SJSA1 (cell line): Measurements from ENCODE around the gene KRTAP22-2. TPM values are rescaled to one million over a fixed set of nuclear protein-coding genes. Genes with fewer than 3 reads are reported as not detected.

ENCODE experiments used
- DNase-seq, 2 experiments: peaks; one replicate each; pipeline ENCODE4 v3.0.0-alpha.2; 2015 to 2020; ENCODE audit warnings: low spot score in 2 of 2, low read depth in 1 of 2
- H3K27ac ChIP-seq: fragments of 250-450 bp; sonication (Bioruptor Pico); 2 replicates; pipeline ENCODE4 v1.5.1; 2020; ENCODE audit warnings: mild to moderate bottlenecking, moderate library complexity
- H3K27me3 ChIP-seq: fragments of 250-450 bp; sonication (Bioruptor Pico); replicated peaks from 2 replicates; pipeline ENCODE4 v1.5.1; 2020; ENCODE audit warnings: mild to moderate bottlenecking, moderate library complexity
- H3K36me3 ChIP-seq: fragments of 250-450 bp; sonication (Bioruptor Pico); 2 replicates; pipeline ENCODE4 v1.5.1; 2020; ENCODE audit warnings: mild to moderate bottlenecking
- H3K4me1 ChIP-seq: fragments of 250-450 bp; sonication (Bioruptor Pico); replicated peaks from 2 replicates; pipeline ENCODE4 v1.6.1; 2021; ENCODE audit warnings: mild to moderate bottlenecking
- H3K4me3 ChIP-seq: fragments of 250-450 bp; sonication (Bioruptor Pico); 2 replicates; pipeline ENCODE4 v1.5.1; 2020; ENCODE audit warnings: mild to moderate bottlenecking
- H3K9me3 ChIP-seq: fragments of 250-450 bp; sonication (Bioruptor Pico); replicated peaks from 2 replicates; pipeline ENCODE4 v1.5.1; 2020; ENCODE audit warnings: mild to moderate bottlenecking
- total RNA-seq: library from RNA; depleted of rRNA; stranded (reverse); fragments of >200 nt; shearing (Covaris generic); gene quantifications from 2 replicates; pipeline ENCODE4 v1.2.3, GENCODE V29; 2014

KRTAP22-2 gene
- total RNA-seq, 1 experiment from 2014 or later = not detected

- Histone ChIP-seq H3K4me1 (no peaks in the 10 kb centered on the region), H3K9me3 (no peaks in the 10 kb centered on the region)
Observed at GRCh38 chr21:30600787-30601186, 10.6 kb upstream of the KRTAP22-2 start, which contains the start of gene KRTAP22-1. Gene KRTAP22-1 (plus strand): TSS chr21:30601087.

GRCh38 chr21:30598802-30599201 is 8.6 kb upstream of the KRTAP22-2 start, which contains the start of gene KRTAP6-2:
Gene KRTAP6-2 (minus strand): TSS chr21:30598902. CDS start chr21:30598874, 28 bp downstream.
- H3K27me3 ChIP-seq = no peaks in the 10 kb centered on the region
- no peaks in the 10 kb centered on the region for H3K4me1 ChIP-seq
- H3K4me3 ChIP-seq = no peak within 1 kb of the TSS
- H3K27ac ChIP-seq = no peak within 1 kb of the TSS
- H3K36me3 ChIP-seq = no peaks in the 10 kb centered on the region
- no peaks in the 10 kb centered on the region for H3K9me3 ChIP-seq
- DNase-seq = no peak

More at GRCh38 chr21:30600787-30601186, 10.6 kb upstream of the KRTAP22-2 start, which contains the start of gene KRTAP22-1:
- Histone ChIP-seq H3K27ac (no peak within 1 kb of the TSS), H3K27me3 (no peaks in the 10 kb centered on the region), H3K36me3 (no peaks in the 10 kb centered on the region), H3K4me3 (no peak within 1 kb of the TSS)
- DNase-seq = no peak

GRCh38 chr21:30592140-30592539 is 1.9 kb upstream of the KRTAP22-2 start, which contains the start of gene KRTAP6-3:
Gene KRTAP6-3 (plus strand): TSS chr21:30592440. CDS start chr21:30592446, 6 bp downstream.
- Histone ChIP-seq H3K27me3 (no peaks in the 10 kb centered on the region), H3K4me3 (no peak within 1 kb of the TSS), H3K27ac (no peak within 1 kb of the TSS), H3K4me1 (no peaks in the 10 kb centered on the region), H3K36me3 (no peaks in the 10 kb centered on the region), H3K9me3 (no peaks in the 10 kb centered on the region)
- no peak for DNase-seq

GRCh38 chr21:30582870-30583269 is 7.3 kb downstream of the KRTAP22-2 start:
- no peaks in the 10 kb centered on the region for H3K27me3 ChIP-seq
- no peaks in the 10 kb centered on the region for H3K9me3 ChIP-seq
- DNase-seq = no peak
- no peaks in the 10 kb centered on the region for H3K36me3 ChIP-seq
- no peaks in the 10 kb centered on the region for H3K4me1 ChIP-seq
- no peak overlapping the region for H3K4me3 ChIP-seq
- H3K27ac ChIP-seq = no peak overlapping the region

GRCh38 chr21:30580132-30580531 is 10.1 kb downstream of the KRTAP22-2 start:
- no peaks in the 10 kb centered on the region for H3K36me3 ChIP-seq
- no peaks in the 10 kb centered on the region for H3K9me3 ChIP-seq
- H3K27ac ChIP-seq = no peak overlapping the region
- no peaks in the 10 kb centered on the region for H3K27me3 ChIP-seq
- H3K4me3 ChIP-seq = no peak overlapping the region
- no peaks in the 10 kb centered on the region for H3K4me1 ChIP-seq
- DNase-seq = no peak

- Histone ChIP-seq H3K36me3 (no peaks in the 10 kb centered on the region), H3K4me1 (no peaks in the 10 kb centered on the region), H3K9me3 (no peaks in the 10 kb centered on the region), H3K4me3 (no peak overlapping the region), H3K27ac (no peak overlapping the region), H3K27me3 (no peaks in the 10 kb centered on the region)
- no peak for DNase-seq
Observed at GRCh38 chr21:30579346-30579745, 10.9 kb downstream of the KRTAP22-2 start.

- DNase-seq = no peak
- Histone ChIP-seq H3K36me3 (no peaks in the 10 kb centered on the region), H3K4me1 (no peaks in the 10 kb centered on the region), H3K27me3 (no peaks in the 10 kb centered on the region), H3K4me3 (no peak overlapping the region), H3K27ac (no peak overlapping the region), H3K9me3 (no peaks in the 10 kb centered on the region)
Observed at GRCh38 chr21:30577766-30578165, 12.4 kb downstream of the KRTAP22-2 start.

GRCh38 chr21:30567617-30568016 is 22.6 kb downstream of the KRTAP22-2 start:
- DNase-seq = no peak
- Histone ChIP-seq H3K27ac (no peak overlapping the region), H3K36me3 (no peaks in the 10 kb centered on the region), H3K4me1 (no peaks in the 10 kb centered on the region), H3K27me3 (no peaks in the 10 kb centered on the region), H3K4me3 (no peak overlapping the region), H3K9me3 (no peaks in the 10 kb centered on the region)

GRCh38 chr21:30563630-30564029 is 26.6 kb downstream of the KRTAP22-2 start:
- Histone ChIP-seq H3K4me1 (no peaks in the 10 kb centered on the region), H3K27me3 (no peaks in the 10 kb centered on the region), H3K9me3 (no peaks in the 10 kb centered on the region), H3K36me3 (no peaks in the 10 kb centered on the region), H3K4me3 (no peak overlapping the region), H3K27ac (no peak overlapping the region)
- DNase-seq = no peak

GRCh38 chr21:30563072-30563471 is 27.1 kb downstream of the KRTAP22-2 start:
- H3K4me1 ChIP-seq = no peaks in the 10 kb centered on the region
- no peaks in the 10 kb centered on the region for H3K9me3 ChIP-seq
- H3K36me3 ChIP-seq = no peaks in the 10 kb centered on the region
- DNase-seq = no peak
- H3K27ac ChIP-seq = no peak overlapping the region
- no peaks in the 10 kb centered on the region for H3K27me3 ChIP-seq
- no peak overlapping the region for H3K4me3 ChIP-seq

- Histone ChIP-seq H3K4me1 (no peaks in the 10 kb centered on the region), H3K27me3 (no peaks in the 10 kb centered on the region), H3K9me3 (no peaks in the 10 kb centered on the region), H3K27ac (no peak overlapping the region), H3K36me3 (no peaks in the 10 kb centered on the region), H3K4me3 (no peak overlapping the region)
- no peak for DNase-seq
Observed at GRCh38 chr21:30561957-30562356, 28.2 kb downstream of the KRTAP22-2 start.

GRCh38 chr21:30561264-30561895 is 28.8 kb downstream of the KRTAP22-2 start, which contains the start of gene KRTAP19-7:
Gene KRTAP19-7 (minus strand): TSS chr21:30561314. CDS start chr21:30561289, 25 bp downstream.
- Histone ChIP-seq H3K9me3 (no peaks in the 10 kb centered on the region), H3K27ac (no peak within 1 kb of the TSS), H3K36me3 (no peaks in the 10 kb centered on the region), H3K4me3 (no peak within 1 kb of the TSS), H3K27me3 (no peaks in the 10 kb centered on the region), H3K4me1 (no peaks in the 10 kb centered on the region)
- no peak for DNase-seq

- no peak overlapping the region for H3K4me3 ChIP-seq
- H3K36me3 ChIP-seq = no peaks in the 10 kb centered on the region
- DNase-seq = no peak
- H3K27ac ChIP-seq = no peak overlapping the region
- no peaks in the 10 kb centered on the region for H3K9me3 ChIP-seq
- H3K27me3 ChIP-seq = no peaks in the 10 kb centered on the region
- no peaks in the 10 kb centered on the region for H3K4me1 ChIP-seq
Observed at GRCh38 chr21:30555095-30555494, 35.1 kb downstream of the KRTAP22-2 start.

GRCh38 chr21:30552782-30553181 is 37.4 kb downstream of the KRTAP22-2 start:
- no peaks in the 10 kb centered on the region for H3K4me1 ChIP-seq
- H3K27ac ChIP-seq = no peak overlapping the region
- no peaks in the 10 kb centered on the region for H3K27me3 ChIP-seq
- no peak overlapping the region for H3K4me3 ChIP-seq
- DNase-seq = no peak
- H3K36me3 ChIP-seq = no peaks in the 10 kb centered on the region
- no peaks in the 10 kb centered on the region for H3K9me3 ChIP-seq
